ENCODE results near the gene BCL3. TPM values are rescaled to one million over a fixed set of nuclear protein-coding genes. Genes with fewer than 3 reads are reported as not detected.
A peak's percentile ranks its signal among the peaks of the same experiment; 100 is the strongest.

BCL3 gene
- total RNA-seq, 4 donors from 2014 or later = 7.2 to 15.7 (median 8.5) TPM

- H3K4me1 ChIP-seq = peaks cover 18 to 26% of the 10 kb centered on the region in 2 donors
- in situ Hi-C loops (cut with MboI; ENCODE audit: low sequenced_read_pairs in 4 of 4) (no loop called here), intact Hi-C loops (cut with DNase I; ENCODE audit: low total_unique reads) (no loop called here)
- H3K27ac ChIP-seq = no peak overlapping the region
- TF ChIP-seq POLR2A (IDR thresholded peaks at IDR 0.05) (no peak), CTCF (IDR thresholded peaks at IDR 0.05 in 4 of 5, conservative IDR thresholded peaks at IDR 0.05 in 1 of 5) (no peak)
- H3K4me3 ChIP-seq = no peak overlapping the region
- no peak for ATAC-seq
- no peaks in the 10 kb centered on the region for H3K36me3 ChIP-seq
- no peak for DNase-seq
- H3K27me3 ChIP-seq = no peaks in the 10 kb centered on the region
- no peaks in the 10 kb centered on the region for H3K9me3 ChIP-seq
Observed at GRCh38 chr19:44738136-44738535, 10.4 kb upstream of the BCL3 start.

GRCh38 chr19:44738603-44739558 is 9.6 kb upstream of the BCL3 start:
- Histone ChIP-seq H3K9me3 (no peaks in the 10 kb centered on the region), H3K27ac (peak overlapping the region in 3 of 4 donors; percentile 11 to 32 (median 18)), H3K27me3 (no peaks in the 10 kb centered on the region), H3K36me3 (no peaks in the 10 kb centered on the region), H3K4me3 (no peak overlapping the region), H3K4me1 (peaks cover 22 to 34% of the 10 kb centered on the region in 2 donors)
- no peak for TF ChIP-seq POLR2A (IDR thresholded peaks at IDR 0.05)
- no peak for TF ChIP-seq CTCF (IDR thresholded peaks at IDR 0.05 in 4 of 5, conservative IDR thresholded peaks at IDR 0.05 in 1 of 5)
- in situ Hi-C loops (cut with MboI; ENCODE audit: low sequenced_read_pairs in 4 of 4) (no loop called here), intact Hi-C loops (cut with DNase I; ENCODE audit: low total_unique reads) (no loop called here)
- ATAC-seq (no peak), DNase-seq (peak in 1 of 2 donors; percentile 23)

- ATAC-seq (no peak), DNase-seq (no peak)
- TF ChIP-seq CTCF (IDR thresholded peaks at IDR 0.05 in 4 of 5, conservative IDR thresholded peaks at IDR 0.05 in 1 of 5) (no peak), POLR2A (IDR thresholded peaks at IDR 0.05) (no peak)
- in situ Hi-C loops (cut with MboI; ENCODE audit: low sequenced_read_pairs in 4 of 4) (no loop called here), intact Hi-C loops (cut with DNase I; ENCODE audit: low total_unique reads) (loop anchor here (10.0 kb wide), 1 partner anchor 214 kb away; the partner anchor contains the start of gene CLPTM1)
- no peak overlapping the region for H3K4me3 ChIP-seq
- peak overlapping the region; percentile 87 to 97 (median 94) for H3K27ac ChIP-seq
- H3K36me3 ChIP-seq = no peaks in the 10 kb centered on the region
- peaks cover 27 to 46% of the 10 kb centered on the region in 2 donors for H3K4me1 ChIP-seq
- no peaks in the 10 kb centered on the region for H3K9me3 ChIP-seq
- no peaks in the 10 kb centered on the region for H3K27me3 ChIP-seq
Observed at GRCh38 chr19:44740351-44740824, 8.1 kb upstream of the BCL3 start.

GRCh38 chr19:44741258-44741731 is 7.2 kb upstream of the BCL3 start:
- H3K36me3 ChIP-seq = no peaks in the 10 kb centered on the region
- DNase-seq (peak in 1 of 2 donors; percentile 15), ATAC-seq (peak; percentile 0 to 3)
- H3K27me3 ChIP-seq = no peaks in the 10 kb centered on the region
- H3K27ac ChIP-seq = peak overlapping the region; percentile 87 to 97 (median 94)
- in situ Hi-C loops (cut with MboI; ENCODE audit: low sequenced_read_pairs in 4 of 4) (no loop called here), intact Hi-C loops (cut with DNase I; ENCODE audit: low total_unique reads) (loop anchor here (10.0 kb wide), 1 partner anchor 214 kb away; the partner anchor contains the start of gene CLPTM1)
- no peak overlapping the region for H3K4me3 ChIP-seq
- H3K9me3 ChIP-seq = no peaks in the 10 kb centered on the region
- H3K4me1 ChIP-seq = peaks cover 27 to 49% of the 10 kb centered on the region in 2 donors
- TF ChIP-seq CTCF (IDR thresholded peaks at IDR 0.05 in 4 of 5, conservative IDR thresholded peaks at IDR 0.05 in 1 of 5) = no peak
- TF ChIP-seq POLR2A (IDR thresholded peaks at IDR 0.05) = no peak
